WTC11 (cell line): ENCODE measurements around the gene GDPD4.

ENCODE experiments used
- ATF1 ChIP-seq: sonication (generic); formaldehyde crosslinking; IDR thresholded peaks from 2 replicates; pipeline ENCODE4 v1.8.1; 2023; ENCODE audit warnings: mild to moderate bottlenecking, moderate library complexity, missing genetic modification reagents
- FOXK1 ChIP-seq: sonication (generic); formaldehyde crosslinking; IDR thresholded peaks from 2 replicates; pipeline ENCODE4 v1.8.0; 2022; ENCODE audit warnings: mild to moderate bottlenecking, moderate library complexity, missing genetic modification reagents
- GTF2I ChIP-seq: fragments of 250-450 bp; sonication (Bioruptor Pico); conservative IDR thresholded peaks from 2 replicates; pipeline ENCODE4 v1.4.0; 2021; ENCODE audit warnings: mild to moderate bottlenecking
- KAT7 ChIP-seq: sonication (generic); formaldehyde crosslinking; IDR thresholded peaks from 2 replicates; pipeline ENCODE4 v1.8.1; 2023; ENCODE audit warnings: missing genetic modification reagents, mild to moderate bottlenecking, borderline replicate concordance
- ZNF138 ChIP-seq: sonication (generic); formaldehyde crosslinking; conservative IDR thresholded peaks from 2 replicates; pipeline ENCODE4 v1.8.1; 2022; ENCODE audit warnings: mild to moderate bottlenecking, moderate library complexity, missing genetic modification reagents
- ZNF263 ChIP-seq: sonication (generic); formaldehyde crosslinking; IDR thresholded peaks from 2 replicates; pipeline ENCODE4 v1.8.1; 2022; ENCODE audit warnings: low read depth, mild to moderate bottlenecking, moderate library complexity, missing genetic modification reagents
- TF ChIP-seq, protein P1 (sequence below): fragments of 200-600 bp; IDR thresholded peaks from 2 replicates; pipeline ENCODE4 v1.8.0; 2022; ENCODE audit warnings: antibody characterized with exemption
- TF ChIP-seq, protein P2 (sequence below): sonication (generic); formaldehyde crosslinking; IDR thresholded peaks from 2 replicates; pipeline ENCODE4 v1.8.0; 2022; ENCODE audit warnings: mild to moderate bottlenecking, missing genetic modification reagents
- TF ChIP-seq, protein P3 (sequence below): sonication (generic); formaldehyde crosslinking; IDR thresholded peaks from 2 replicates; pipeline ENCODE4 v1.8.0; 2022; ENCODE audit warnings: mild to moderate bottlenecking, missing genetic modification reagents
- TF ChIP-seq, protein P4 (sequence below): sonication (generic); formaldehyde crosslinking; IDR thresholded peaks from 2 replicates; pipeline ENCODE4 v1.8.1; 2023; ENCODE audit warnings: mild to moderate bottlenecking, missing genetic modification reagents, borderline replicate concordance

DNA sequence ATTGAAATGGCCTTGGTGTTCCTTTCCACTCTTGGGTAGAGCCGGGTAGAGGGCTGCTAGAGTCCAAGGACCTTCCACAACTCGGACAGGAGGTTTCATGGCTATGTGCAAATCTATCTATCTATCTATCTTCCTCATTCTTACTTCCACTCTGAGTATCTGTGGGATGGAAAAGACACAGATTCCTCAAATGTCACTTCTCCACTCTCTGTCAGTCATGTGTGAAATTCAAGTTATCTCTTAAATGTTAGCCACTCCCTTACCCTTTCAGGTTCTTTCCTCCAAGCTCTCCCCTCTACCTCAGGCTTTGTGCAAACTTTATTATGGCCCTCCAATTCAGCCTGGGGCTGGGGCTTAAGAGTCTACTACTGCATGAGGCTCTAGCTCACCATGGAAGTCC is 84.3 kb downstream of the GDPD4 start:
- no peak for TF ChIP-seq ZNF138
- TF ChIP-seq, protein P1, sequence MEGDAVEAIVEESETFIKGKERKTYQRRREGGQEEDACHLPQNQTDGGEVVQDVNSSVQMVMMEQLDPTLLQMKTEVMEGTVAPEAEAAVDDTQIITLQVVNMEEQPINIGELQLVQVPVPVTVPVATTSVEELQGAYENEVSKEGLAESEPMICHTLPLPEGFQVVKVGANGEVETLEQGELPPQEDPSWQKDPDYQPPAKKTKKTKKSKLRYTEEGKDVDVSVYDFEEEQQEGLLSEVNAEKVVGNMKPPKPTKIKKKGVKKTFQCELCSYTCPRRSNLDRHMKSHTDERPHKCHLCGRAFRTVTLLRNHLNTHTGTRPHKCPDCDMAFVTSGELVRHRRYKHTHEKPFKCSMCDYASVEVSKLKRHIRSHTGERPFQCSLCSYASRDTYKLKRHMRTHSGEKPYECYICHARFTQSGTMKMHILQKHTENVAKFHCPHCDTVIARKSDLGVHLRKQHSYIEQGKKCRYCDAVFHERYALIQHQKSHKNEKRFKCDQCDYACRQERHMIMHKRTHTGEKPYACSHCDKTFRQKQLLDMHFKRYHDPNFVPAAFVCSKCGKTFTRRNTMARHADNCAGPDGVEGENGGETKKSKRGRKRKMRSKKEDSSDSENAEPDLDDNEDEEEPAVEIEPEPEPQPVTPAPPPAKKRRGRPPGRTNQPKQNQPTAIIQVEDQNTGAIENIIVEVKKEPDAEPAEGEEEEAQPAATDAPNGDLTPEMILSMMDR = no peak
- no peak for TF ChIP-seq KAT7
- no peak for TF ChIP-seq ZNF263
- TF ChIP-seq, protein P2, sequence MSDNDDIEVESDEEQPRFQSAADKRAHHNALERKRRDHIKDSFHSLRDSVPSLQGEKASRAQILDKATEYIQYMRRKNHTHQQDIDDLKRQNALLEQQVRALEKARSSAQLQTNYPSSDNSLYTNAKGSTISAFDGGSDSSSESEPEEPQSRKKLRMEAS (CRISPR knock-in tag) = no peak
- TF ChIP-seq, protein P3, sequence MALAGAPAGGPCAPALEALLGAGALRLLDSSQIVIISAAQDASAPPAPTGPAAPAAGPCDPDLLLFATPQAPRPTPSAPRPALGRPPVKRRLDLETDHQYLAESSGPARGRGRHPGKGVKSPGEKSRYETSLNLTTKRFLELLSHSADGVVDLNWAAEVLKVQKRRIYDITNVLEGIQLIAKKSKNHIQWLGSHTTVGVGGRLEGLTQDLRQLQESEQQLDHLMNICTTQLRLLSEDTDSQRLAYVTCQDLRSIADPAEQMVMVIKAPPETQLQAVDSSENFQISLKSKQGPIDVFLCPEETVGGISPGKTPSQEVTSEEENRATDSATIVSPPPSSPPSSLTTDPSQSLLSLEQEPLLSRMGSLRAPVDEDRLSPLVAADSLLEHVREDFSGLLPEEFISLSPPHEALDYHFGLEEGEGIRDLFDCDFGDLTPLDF (CRISPR knock-in tag) = no peak
- TF ChIP-seq, protein P4, sequence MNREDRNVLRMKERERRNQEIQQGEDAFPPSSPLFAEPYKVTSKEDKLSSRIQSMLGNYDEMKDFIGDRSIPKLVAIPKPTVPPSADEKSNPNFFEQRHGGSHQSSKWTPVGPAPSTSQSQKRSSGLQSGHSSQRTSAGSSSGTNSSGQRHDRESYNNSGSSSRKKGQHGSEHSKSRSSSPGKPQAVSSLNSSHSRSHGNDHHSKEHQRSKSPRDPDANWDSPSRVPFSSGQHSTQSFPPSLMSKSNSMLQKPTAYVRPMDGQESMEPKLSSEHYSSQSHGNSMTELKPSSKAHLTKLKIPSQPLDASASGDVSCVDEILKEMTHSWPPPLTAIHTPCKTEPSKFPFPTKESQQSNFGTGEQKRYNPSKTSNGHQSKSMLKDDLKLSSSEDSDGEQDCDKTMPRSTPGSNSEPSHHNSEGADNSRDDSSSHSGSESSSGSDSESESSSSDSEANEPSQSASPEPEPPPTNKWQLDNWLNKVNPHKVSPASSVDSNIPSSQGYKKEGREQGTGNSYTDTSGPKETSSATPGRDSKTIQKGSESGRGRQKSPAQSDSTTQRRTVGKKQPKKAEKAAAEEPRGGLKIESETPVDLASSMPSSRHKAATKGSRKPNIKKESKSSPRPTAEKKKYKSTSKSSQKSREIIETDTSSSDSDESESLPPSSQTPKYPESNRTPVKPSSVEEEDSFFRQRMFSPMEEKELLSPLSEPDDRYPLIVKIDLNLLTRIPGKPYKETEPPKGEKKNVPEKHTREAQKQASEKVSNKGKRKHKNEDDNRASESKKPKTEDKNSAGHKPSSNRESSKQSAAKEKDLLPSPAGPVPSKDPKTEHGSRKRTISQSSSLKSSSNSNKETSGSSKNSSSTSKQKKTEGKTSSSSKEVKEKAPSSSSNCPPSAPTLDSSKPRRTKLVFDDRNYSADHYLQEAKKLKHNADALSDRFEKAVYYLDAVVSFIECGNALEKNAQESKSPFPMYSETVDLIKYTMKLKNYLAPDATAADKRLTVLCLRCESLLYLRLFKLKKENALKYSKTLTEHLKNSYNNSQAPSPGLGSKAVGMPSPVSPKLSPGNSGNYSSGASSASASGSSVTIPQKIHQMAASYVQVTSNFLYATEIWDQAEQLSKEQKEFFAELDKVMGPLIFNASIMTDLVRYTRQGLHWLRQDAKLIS = no peak
- TF ChIP-seq FOXK1 (CRISPR knock-in tag) = no peak
- TF ChIP-seq GTF2I (CRISPR knock-in tag) = no peak
- TF ChIP-seq ATF1 (CRISPR knock-in tag) = no peak
